HG03108 (cell line): ENCODE measurements around the gene HMOX2.

Experiments
- ATAC-seq: cut with Tn5 transposase; IDR thresholded peaks from one replicate; pipeline ENCODE4 v1.9.1; 2021; ENCODE audit warnings: moderate library complexity; ENCODE audit not compliant: unreplicated experiment

The HMOX2 gene

GRCh38 chr16:4463522-4464163 is 12.6 kb upstream of the HMOX2 start:
- no peak for ATAC-seq

GRCh38 chr16:4465977-4466779 is 10.0 kb upstream of the HMOX2 start:
- no peak for ATAC-seq

- no peak for ATAC-seq
These were observed 8.3 kb upstream of the HMOX2 start for GRCh38 chr16:4467916-4468315.

- no peak for ATAC-seq
These were observed 7.2 kb upstream of the HMOX2 start for GRCh38 chr16:4468972-4469371.

- no peak for ATAC-seq
These were observed 4.3 kb upstream of the HMOX2 start for GRCh38 chr16:4471869-4472268.

GRCh38 chr16:4472880-4473279 is 3.3 kb upstream of the HMOX2 start:
- no peak for ATAC-seq

GRCh38 chr16:4474192-4474961 is 1.8 kb upstream of the HMOX2 start, which contains the start of gene NMRAL1:
Gene NMRAL1 (minus strand): TSS chr16:4474625. CDS start chr16:4474132, 493 bp downstream.
- peak; percentile 41 for ATAC-seq

- no peak for ATAC-seq
These were observed 1.8 kb downstream of the HMOX2 start for GRCh38 chr16:4477966-4478365.

GRCh38 chr16:4481526-4481925 is 5.3 kb downstream of the HMOX2 start:
- ATAC-seq = no peak

GRCh38 chr16:4481963-4482362 is 5.8 kb downstream of the HMOX2 start:
- no peak for ATAC-seq

- no peak for ATAC-seq
These were observed 10.1 kb downstream of the HMOX2 start for GRCh38 chr16:4486126-4486893.

- ATAC-seq = no peak
These were observed 11.8 kb downstream of the HMOX2 start for GRCh38 chr16:4487955-4488498.

GRCh38 chr16:4488499-4488967 is 12.3 kb downstream of the HMOX2 start:
- ATAC-seq = no peak

- ATAC-seq = no peak
These were observed 12.8 kb downstream of the HMOX2 start for GRCh38 chr16:4489030-4489429.

- no peak for ATAC-seq
These were observed 15.7 kb downstream of the HMOX2 start for GRCh38 chr16:4491898-4492297.

- ATAC-seq = no peak
These were observed 18.7 kb downstream of the HMOX2 start for GRCh38 chr16:4494746-4495490.

- no peak for ATAC-seq
These were observed 19.6 kb downstream of the HMOX2 start for GRCh38 chr16:4495766-4496165.

GRCh38 chr16:4496305-4496704 is 20.1 kb downstream of the HMOX2 start:
- no peak for ATAC-seq

GRCh38 chr16:4498546-4499195 is 22.5 kb downstream of the HMOX2 start:
- no peak for ATAC-seq
